ENCODE results near the gene ACKR2.
A peak's percentile ranks its signal among the peaks of the same experiment; 100 is the strongest.

Gene ACKR2, protein sequence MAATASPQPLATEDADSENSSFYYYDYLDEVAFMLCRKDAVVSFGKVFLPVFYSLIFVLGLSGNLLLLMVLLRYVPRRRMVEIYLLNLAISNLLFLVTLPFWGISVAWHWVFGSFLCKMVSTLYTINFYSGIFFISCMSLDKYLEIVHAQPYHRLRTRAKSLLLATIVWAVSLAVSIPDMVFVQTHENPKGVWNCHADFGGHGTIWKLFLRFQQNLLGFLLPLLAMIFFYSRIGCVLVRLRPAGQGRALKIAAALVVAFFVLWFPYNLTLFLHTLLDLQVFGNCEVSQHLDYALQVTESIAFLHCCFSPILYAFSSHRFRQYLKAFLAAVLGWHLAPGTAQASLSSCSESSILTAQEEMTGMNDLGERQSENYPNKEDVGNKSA

DNA sequence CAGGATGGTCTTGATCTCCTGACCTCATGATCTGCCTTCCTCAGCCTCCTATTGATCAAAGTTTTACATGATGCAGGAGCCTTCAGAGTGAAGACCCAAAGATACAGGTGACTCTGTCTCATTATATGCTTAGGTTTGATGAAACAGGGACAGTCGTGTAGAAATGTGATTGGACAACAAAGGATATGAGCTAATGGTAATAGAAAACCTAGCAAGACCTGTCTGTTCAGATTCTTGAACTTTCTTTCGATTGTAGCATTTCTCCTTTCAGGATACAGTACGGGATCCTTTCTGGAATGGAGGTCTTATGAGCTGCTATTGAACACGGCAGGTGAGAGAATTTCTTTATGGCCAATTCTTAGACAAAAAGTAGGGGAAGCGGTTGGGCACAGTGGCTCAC is at the start of gene ACKR2:
Gene ACKR2, plus strand, starts transcription at position 244 of the 400 bp plus-strand sequence. CDS start 55,058 bp downstream, outside the sequence.
- DNase-seq (ENCODE audit: low read depth in 2 of 3, low spot score in 1 of 3): no peak

DNA sequence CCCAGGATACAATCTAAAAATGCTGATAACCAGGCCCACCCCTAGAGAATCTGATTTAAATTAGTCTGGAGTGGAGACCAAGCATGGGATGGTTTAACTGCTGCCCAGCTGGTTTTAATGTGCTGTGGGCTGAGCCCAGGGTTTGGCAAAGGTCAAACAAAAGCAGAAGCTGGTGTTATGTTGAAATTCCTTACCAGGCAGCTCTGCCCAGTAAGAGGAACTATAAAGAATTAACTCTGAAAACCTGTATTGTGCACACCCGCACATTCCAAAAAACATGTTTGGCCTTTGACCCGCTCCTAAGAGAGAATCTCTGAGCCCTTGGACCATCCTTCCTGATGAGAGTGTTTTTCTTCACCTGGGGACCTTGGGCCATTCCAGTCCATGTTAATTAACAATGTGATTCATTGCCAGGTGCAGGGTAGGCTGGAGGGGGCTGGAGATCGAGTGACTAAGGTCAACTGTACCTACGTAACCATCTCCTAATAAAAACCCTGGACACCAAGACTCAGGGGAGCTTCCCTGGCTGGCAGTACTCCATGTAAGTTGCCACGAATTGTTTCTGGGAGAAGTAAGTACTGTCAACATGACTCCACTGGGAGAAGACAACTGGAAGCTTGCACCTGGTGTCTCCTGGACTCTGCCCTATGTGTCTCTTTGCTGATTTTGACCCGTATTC is 47.1 kb upstream of the ACKR2 start:
- DNase-seq (ENCODE audit: low read depth in 2 of 3, low spot score in 1 of 3): no peak

DNA sequence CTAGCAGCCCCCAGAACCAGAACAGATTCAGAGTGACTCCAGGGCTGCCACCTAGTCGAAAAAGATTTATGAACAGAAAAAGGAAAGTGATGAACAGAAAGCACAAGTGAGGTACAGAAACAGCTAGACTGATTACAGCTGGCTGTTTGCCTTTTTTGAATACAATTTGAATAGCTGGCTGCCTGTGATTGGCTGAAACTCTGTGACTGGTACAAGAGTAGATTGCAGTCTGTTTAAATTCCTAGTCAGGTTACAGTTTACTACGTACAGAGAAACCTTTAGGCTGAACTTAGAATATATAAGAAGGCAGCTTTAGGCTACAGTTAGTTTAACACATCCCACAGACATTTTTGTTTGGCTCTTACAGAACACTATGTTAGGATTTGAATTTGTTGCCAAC is 46.2 kb upstream of the ACKR2 start:
- DNase-seq (ENCODE audit: low read depth in 2 of 3, low spot score in 1 of 3): no peak

DNA sequence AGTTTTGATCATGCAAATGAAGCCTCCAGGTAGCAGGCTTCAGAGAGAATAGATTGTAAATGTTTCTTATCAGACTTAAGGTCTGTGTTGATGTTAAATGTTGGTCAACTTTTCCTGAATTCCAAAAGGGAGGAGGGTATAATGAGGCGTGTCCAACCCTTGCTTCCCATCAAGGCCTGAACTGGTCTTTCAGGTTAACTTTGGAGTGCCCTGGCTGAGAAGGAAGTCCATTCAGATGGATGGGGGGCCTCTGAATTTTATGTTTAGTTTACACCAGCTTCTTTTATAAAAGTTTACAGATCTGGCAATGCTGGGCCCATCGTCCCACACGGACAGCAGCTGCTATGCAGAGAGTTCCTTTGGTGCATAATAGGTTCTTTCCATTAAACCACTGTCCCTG is 45.1 kb upstream of the ACKR2 start:
- DNase-seq (ENCODE audit: low read depth in 2 of 3, low spot score in 1 of 3): no peak

DNA sequence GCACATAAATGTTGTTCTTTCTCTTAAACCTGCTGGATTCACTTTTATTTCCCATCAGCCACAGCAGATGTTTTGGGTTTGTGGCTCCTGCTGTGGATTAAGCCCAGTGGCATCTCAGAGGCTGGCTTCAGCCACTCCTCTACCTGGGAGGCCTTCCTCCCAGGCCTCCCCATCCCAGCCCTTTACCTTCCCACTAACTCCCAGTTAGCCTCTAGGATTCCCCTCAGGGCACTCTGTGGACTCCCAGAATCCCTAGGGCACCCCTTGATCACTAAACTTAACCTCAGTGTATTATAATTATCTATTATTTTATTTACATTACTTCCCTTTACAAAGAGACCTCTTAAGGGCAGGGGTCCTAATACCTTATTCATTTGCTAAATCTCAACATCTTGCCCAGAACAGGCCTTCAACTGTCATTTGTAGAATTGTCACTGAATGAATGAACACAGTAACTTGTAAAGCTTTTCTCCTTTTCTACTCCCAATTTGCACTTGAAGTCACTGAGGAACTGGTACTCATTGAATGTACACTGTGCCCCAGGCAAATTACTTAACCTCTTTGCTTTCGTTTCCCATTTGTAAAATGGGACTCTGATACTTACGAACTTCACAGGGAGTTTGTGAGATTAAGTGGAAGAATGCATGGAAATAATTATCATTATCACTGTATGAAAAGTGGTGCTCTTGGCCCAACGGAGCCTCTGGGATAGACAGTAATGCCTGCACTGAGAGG is 44.5 kb upstream of the ACKR2 start:
- no peak for DNase-seq (ENCODE audit: low read depth in 2 of 3, low spot score in 1 of 3)

DNA sequence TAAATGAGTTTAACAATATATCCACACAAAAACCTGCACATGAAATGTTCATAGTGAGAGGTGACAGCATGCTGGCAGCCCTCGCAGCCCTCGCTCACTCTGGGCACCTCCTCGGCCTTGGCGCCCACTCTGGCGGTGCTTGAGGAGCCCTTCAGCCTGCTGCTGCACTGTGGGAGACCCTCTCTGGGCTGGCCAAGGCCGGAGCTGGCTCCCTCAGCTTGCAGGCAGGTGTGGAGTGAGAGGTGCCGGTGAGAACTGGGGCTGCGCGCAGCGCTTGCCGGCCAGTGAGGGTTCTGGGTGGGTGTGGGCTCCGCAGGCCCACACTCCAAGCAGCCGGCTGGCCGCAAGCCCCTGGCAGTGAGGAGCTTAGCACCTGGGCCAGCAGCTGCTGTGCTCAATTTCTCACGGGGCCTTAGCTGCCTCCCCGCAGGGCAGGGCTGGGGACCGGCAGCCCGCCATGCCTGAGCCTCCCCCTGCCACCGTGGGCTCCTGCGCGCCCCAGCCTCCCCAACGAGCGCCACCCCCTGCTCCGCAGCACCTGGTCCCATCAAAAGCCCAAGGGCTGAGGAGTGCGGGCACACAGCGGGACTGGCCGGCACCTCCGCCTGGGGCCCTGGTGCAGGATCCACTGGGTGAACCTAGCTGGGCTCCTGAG is 39.6 kb upstream of the ACKR2 start:
- DNase-seq (ENCODE audit: low read depth in 2 of 3, low spot score in 1 of 3): no peak

DNA sequence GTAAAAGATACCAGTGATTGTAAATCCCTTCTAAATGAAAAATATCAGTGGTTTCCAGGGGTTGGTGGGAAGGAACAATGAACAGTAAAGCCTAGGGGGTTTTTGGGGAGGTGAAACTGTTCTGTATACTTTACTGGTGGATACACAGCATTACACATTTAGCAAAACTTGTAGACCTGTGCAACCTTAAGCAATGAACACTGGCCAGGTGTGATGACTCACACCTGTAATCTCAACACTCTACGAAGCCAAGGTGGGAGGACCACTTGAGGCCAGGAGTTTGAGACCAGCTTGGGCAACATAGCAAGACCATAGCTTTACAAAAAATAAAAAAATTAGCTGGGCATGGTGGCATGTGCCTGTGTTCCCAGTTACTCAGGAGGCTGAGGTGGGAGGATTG is 38.0 kb upstream of the ACKR2 start:
- no peak for DNase-seq (ENCODE audit: low read depth in 2 of 3, low spot score in 1 of 3)

DNA sequence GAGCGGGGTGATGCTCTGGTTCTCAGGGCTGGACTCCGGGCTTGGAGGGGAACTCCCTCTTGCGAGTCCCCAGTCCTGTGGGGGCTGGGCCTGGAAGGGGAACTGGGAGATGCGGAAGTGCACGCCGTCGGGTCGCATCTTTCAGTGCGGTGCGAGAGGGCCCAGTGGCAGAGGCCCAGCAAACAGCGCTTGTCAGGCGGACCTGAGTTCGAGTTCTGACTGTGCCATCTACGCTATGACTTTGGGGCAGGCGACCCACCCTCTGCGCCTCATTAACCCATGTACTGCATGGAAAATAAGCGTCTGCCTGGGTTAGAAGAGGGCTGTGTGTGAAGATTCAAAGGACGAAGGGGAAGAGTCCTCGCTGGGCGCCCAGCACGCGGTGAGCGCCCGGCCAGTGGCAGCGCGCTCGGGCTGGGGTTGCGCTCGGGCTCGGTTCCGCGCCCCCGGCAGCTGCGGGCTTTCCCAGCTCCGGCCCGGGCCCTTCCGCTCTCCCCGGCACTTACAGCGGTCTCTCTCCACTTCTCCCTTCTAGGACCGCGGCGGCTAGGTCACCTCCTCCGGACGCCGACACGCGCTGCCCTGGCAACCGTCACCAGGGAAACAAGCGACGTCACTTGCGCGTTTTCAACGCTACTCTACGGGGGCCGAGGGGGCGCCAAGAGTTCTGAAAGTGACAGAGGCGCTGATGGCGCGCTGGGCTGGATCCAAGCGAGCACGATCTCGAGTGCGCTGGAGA is 36.4 kb upstream of the ACKR2 start, which contains the start of gene CCDC13:
Gene CCDC13, minus strand, starts transcription at position 584 of the 739 bp plus-strand sequence. CDS start 14,908 bp downstream, outside the sequence.
- DNase-seq (ENCODE audit: low read depth in 2 of 3, low spot score in 1 of 3): peak; percentile 86 to 87 (median 86)

DNA sequence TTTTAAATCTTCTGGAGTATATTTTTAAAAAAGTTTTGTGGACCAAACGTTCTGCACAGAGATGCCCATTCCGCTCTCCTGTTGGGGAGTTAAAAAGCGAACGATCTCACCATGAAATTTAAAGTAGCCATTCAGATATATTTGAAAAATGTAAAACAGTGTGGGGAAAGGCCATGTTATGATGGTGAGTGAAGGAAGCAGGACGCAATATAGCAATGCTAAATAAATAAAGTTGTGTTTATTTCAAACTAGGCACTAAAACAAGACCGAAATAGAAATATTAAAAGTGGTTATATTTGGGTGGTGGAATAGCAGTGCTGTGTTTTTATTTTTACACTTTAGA is 35.9 kb upstream of the ACKR2 start:
- no peak for DNase-seq (ENCODE audit: low read depth in 2 of 3, low spot score in 1 of 3)

DNA sequence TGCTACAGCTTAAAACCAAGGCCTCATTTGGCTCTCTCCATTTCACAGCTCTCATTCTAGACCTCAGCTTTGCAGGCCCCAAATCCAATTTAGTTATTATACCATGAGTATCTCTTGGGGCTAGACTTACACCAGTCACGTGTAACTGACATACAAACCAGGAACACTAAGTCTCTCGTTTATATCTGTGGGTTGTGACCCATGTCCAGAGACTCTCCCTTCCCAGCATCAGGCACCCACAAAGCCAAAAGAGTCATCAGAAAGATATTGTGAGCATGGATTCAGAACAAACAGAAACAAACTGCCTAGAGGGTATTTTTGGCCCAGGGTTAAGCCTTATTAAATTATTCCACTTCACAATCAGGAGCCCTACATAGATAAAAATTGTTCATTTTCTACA is 30.6 kb upstream of the ACKR2 start:
- no peak for DNase-seq (ENCODE audit: low read depth in 2 of 3, low spot score in 1 of 3)

DNA sequence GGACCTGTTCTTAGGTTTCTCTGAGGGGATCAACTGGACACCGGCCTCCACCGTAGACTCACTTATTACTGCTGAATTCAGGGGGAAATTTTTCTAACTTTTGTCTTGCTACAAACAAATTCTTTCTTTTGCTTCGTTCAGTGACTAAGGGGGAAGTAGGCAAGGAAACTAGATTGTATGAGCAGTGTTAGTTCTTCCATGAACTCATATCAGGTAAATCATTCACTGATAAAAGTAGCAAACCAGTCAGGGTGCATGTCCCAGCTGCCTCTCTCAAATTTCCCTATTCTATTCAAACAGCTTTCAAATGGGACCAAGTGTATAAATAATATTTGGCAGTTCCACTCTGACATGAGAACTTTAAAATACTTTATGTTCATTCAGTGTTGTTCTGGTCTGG is 28.8 kb upstream of the ACKR2 start:
- DNase-seq (ENCODE audit: low read depth in 2 of 3, low spot score in 1 of 3): no peak

DNA sequence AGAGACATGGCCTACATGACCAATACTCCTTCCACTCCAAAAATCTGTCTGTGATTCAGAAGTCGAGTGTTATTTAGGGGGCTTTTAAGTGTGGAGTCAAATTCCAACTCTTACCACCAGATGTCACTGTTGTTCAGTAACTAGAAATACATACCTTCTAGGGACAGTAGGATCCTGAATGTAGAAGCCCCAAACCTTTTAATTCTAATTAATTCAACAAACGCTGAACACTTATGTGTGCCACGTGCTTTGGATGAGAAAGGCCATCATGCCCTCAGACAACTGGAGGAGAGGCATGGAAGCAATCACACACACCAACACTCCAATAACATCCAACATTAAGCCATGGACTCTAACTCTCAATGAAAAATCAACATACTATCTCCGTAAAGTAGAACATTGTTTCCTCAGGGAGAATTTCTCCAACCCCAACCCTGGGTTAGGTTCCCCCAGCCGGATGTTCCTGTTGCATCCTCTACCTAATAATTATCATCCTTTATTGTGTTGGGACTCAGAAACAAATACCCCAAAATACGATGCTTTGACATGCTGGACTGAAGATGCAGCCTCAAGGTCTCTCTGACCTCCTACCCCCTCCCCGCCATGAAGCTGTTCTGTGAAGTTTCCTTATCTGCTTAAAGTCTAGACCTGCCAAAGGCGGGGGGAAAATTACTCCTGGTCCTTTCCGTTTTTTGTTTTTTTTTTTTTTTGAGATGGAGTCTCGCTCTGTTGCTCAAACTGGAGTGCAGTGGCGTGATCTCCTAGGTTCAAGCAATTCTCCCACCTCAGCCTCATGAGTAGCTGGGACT is 28.1 kb upstream of the ACKR2 start:
- DNase-seq (ENCODE audit: low read depth in 2 of 3, low spot score in 1 of 3): peak in 1 of 3 donors; percentile 69

DNA sequence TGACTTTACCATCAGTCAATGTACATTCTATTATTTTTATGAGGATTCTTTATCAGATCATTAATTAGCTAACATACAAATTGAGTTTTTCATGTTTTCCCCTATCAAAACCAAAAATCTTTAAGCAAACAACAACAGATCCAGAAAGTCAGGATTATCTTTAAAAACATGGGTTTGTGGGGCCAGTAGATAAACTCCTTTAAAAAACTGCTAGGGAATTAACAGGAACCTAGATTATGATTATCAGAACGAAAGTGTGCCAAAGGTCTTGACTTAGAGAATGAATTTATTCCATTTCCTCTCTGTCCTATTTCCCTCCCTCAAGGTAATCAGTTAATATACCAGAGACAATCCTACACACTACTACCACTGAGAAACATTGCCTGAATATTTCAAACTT is 23.0 kb upstream of the ACKR2 start:
- DNase-seq (ENCODE audit: low read depth in 2 of 3, low spot score in 1 of 3): no peak

DNA sequence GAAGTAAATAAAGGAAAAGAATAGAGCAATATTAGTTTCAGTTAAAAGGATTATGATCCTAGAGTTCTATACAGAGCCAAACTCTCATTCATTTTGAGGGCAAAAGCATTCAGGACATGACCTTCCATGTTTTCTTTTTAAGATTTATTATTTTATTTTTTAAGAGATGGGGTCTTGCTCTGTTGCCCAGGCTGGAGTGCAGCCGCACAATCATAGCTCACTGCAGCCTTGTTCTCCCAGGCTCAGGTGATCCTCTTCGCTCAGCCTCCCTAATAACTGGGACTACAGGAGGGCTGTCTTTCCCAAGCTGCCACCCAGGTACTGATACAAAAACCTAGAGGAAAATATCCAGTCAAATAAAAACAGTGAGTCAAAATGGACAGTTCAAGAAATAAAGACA is 22.6 kb upstream of the ACKR2 start:
- no peak for DNase-seq (ENCODE audit: low read depth in 2 of 3, low spot score in 1 of 3)

DNA sequence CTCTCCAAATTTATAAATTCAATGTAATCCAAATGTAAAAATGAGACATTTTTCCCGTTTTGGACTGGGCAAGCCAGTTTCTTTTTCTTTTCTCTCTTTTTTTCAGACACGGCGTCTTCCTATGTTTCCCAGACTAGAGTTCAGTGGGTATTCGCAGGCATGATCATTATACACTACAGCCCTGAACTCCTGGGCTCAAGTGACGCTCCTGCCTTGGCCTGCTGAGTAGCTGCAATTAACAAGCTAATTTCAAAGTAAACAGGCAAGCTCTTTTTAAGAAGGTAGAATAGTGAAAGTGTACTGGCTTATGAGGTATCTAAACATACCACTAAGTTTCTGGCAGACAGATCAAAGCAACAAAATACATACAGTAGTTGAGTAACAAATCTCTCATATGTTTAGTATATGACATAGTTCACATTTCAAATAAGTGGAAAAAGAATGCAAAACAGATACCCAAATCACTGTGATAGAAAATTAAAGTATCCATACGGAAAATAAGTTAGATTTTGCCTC is 18.5 kb upstream of the ACKR2 start:
- DNase-seq (ENCODE audit: low read depth in 2 of 3, low spot score in 1 of 3): no peak

DNA sequence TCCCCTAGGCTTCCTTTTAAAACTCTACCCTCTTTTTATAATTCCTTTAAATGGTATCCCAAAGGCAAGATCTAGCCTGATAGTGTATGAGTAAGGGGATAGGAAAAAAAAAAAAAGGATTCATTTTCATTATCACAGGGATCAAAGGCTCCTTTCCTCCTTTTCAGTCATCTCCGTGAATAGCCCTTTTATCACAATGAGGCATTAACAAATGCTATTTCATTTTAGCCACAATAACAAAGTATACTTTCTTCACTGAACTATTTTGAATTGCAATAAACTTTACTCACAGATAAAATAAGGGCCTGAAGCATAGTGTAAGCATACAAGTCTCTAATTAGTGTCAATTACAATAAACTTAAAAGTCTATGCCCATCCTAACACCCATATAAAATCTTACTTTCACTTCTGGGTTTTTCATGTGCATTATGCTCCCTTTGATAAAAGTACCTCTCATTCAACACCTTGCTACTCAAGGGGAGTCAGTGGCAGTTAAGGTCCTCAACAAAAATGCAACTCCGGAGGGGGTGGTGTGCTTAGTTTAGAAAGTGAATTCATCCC is 13.5 kb upstream of the ACKR2 start:
- DNase-seq (ENCODE audit: low read depth in 2 of 3, low spot score in 1 of 3): no peak

DNA sequence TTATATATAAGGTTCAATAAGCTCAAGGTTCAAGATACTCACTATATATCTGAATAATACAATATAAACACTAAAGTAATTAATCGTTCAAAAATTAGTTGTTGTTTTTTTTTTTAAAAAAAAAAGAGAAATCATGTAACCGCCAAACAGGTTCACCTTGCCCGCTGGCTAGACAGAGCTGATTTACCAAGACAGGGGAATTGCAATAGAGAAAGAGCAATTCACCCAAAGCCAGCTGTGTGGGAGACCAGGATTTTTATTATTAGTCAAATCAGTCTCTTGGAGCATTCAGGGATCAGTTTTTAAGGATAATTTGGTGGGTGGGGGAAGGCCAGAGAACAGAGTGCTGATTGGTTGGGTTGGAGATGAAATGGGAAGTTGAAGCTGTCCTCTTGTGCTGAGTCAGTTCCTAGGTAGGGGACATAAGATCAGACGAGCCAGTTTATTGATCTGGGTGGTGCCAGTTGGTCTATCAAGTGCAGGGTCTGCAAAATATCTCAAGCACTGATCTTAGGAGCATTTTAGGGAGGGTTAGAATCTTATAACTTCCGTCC is 12.8 kb upstream of the ACKR2 start:
- no peak for DNase-seq (ENCODE audit: low read depth in 2 of 3, low spot score in 1 of 3)

DNA sequence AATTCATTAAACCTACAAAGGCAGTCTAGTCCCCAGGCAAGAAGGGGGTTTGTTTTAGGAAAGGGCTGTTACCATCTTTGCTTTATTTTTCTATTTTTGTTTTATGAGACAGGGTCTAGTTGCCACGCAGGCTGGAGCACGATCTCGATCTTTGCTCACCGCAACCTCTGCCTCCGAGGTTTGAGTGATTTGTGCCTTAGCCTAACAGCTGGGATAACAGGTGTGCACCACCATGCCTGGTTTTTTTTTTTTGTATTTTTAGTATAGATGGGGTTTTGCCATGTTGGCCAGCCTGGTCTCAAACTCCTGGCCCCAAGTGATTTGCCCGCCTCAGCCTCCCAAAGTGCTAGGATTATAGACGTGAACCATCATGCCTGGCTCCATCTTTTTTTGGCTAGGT is 9.9 kb upstream of the ACKR2 start:
- no peak for DNase-seq (ENCODE audit: low read depth in 2 of 3, low spot score in 1 of 3)

DNA sequence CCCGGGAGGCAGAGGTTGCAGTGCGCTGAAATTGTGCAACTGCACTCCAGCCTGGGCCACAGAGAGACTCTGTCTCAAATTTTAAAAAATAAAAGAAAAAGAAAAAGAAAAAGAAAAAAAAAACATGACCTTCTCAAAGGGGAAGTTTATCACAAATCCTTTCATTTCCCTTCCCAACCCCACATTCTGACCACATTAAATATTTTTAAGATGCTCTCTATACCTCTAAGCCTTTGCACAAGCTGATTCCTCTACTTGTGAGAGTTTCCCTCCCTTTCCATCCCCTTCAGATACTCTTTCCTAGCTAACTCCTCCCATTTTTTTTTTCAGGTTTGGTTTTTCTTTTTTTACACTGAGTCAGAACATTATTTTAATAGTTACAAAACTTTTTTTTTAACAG is 9.0 kb upstream of the ACKR2 start:
- no peak for DNase-seq (ENCODE audit: low read depth in 2 of 3, low spot score in 1 of 3)
